HG02840 (cell line): ENCODE data around the gene FXYD3.

Experiments
- ATAC-seq: cut with Tn5 transposase; IDR thresholded peaks from one replicate; pipeline ENCODE4 v1.9.1; 2021; ENCODE audit warnings: mild to moderate bottlenecking, moderate library complexity, moderate number of reproducible peaks; ENCODE audit not compliant: unreplicated experiment, low FRiP score

The FXYD3 gene

GRCh38 chr19:35115177-35115951 lies at the start of gene FXYD3:
Gene FXYD3, plus strand, starts transcription at chr19:35115823. Its CDS starts 3,554 bp downstream, at chr19:35119377.
- no peak for ATAC-seq

DNA sequence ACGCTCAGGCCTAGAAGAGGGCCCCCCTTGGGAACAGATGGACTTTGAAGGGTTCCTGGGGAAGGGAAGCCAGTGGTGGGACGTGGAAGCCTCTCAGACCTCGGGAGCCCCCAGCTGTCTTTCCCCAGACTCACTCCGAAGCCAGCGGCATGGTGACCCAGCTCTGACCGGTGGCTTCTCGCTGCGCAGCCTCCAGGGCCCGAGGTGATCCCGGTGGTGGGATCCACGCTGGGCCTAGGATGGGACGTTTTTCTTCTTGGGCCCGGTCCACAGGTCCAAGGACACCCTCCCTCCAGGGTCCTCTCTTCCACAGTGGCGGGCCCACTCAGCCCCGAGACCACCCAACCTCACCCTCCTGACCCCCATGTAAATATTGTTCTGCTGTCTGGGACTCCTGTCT lies 49.5 kb upstream of the FXYD3 start:
- ATAC-seq = no peak

DNA sequence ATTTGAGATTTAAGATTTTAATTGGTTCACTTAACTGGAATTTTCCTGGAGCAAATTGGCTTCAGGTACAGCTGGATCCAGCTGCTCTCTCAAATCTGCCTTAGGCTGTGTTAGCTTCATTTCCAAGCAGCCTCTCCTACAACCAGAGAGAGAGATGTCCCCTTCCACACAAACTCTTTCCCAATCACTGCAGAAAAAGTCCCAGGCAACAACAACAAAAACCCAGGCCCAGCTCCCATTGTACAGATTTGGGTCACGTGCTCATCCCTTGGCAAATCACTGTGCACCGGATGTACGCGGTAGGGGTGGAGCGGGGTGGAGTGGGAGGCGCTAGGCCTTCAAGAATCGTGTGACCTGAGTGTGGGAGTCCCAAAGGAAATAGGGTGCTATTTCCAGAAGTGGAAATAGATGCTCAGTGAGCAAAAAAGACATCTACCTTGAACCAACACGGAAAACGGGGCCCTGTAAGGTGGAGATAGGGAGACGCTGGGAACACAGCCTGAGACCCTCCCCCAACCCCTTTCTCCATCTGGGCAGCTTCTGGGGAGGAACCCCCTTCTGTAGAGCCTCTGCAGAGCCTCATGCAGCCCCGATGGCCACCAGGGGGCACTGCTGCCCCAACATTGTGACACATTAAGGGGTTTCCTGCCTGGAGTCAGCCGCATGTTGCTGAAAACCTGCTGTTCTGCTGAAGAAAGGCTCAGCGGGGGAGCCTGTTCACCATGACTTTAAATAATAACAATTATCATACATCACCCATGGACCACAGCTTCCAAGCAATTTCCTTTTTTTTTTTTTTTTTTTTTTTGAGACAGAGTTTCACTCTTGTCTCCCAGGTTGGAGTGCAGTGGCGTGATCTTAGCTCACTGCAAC lies 48.7 kb upstream of the FXYD3 start:
- no peak for ATAC-seq

DNA sequence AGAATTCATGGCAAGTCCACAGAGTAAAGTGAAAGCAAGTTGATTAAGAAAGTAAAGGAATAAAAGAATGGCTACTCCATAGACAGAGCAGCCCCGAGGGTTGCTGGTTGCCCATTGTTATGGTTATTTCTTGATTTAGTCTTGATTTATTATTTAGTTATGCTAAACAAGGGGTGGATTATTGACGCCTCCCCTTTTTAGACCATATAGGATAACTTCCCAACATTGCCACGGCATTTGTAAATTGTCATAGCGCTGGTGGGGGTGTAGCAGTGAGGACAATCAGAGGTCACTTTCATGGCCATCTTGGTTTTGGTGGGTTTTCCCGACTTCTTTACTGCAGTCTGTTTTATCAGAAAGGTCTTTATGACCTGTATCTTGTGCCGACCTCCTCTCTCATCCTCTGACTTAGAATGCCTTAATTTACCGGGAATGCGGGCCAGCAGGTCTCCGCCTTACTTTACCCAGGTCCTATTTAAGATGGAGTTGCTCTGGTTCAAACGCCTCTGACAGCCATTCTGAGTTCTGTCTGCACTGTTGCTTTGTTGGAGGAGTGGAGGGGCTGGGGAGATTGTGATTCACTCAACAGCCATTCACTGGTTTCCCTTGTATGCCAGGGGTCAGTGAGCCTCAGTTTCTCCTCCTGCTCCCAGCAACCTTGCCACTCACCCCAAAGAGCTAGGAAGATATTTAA lies 46.5 kb upstream of the FXYD3 start:
- ATAC-seq = no peak

DNA sequence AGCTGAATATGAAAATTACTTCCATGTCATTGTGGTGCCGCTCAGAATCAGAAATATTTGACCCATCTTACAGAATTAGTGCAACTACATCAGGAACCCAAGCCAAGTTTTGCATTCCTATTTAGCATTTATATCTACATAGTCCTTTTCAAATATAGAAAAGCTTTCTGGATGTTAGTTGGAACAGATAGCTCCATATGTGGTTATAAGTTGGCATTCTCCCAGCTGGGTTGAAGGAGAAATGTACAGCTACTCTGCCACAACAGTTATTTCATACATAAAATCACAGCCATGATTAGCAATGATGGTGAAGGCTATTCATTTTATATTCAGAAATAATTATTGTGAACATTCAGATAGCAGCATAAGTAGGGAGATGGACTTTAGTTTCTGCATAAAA lies 45.9 kb upstream of the FXYD3 start:
- no peak for ATAC-seq

GRCh38 chr19:35070471-35070870 lies 45.2 kb upstream of the FXYD3 start:
- ATAC-seq = no peak

DNA sequence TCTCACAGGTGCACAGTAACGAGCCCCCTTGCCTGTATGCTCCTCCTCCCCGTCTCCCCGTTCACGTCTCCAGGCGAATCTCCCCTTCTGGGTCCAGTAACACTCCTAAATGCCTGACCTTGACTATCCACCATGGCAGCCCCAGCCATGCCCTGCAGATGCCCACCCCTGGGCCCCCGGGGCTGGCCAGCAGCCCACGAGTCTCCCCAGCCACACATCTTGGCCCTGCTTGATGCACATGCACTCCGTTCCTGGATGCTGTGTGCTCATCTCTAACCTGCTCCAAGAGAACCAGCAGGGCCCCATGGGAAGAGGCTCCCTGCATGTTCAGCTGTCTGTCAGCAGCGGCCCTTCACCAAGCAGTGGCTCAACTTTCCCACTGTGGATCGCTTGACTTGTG lies 42.1 kb upstream of the FXYD3 start:
- no peak for ATAC-seq

GRCh38 chr19:35073941-35074340 lies 41.7 kb upstream of the FXYD3 start:
- ATAC-seq = no peak

DNA sequence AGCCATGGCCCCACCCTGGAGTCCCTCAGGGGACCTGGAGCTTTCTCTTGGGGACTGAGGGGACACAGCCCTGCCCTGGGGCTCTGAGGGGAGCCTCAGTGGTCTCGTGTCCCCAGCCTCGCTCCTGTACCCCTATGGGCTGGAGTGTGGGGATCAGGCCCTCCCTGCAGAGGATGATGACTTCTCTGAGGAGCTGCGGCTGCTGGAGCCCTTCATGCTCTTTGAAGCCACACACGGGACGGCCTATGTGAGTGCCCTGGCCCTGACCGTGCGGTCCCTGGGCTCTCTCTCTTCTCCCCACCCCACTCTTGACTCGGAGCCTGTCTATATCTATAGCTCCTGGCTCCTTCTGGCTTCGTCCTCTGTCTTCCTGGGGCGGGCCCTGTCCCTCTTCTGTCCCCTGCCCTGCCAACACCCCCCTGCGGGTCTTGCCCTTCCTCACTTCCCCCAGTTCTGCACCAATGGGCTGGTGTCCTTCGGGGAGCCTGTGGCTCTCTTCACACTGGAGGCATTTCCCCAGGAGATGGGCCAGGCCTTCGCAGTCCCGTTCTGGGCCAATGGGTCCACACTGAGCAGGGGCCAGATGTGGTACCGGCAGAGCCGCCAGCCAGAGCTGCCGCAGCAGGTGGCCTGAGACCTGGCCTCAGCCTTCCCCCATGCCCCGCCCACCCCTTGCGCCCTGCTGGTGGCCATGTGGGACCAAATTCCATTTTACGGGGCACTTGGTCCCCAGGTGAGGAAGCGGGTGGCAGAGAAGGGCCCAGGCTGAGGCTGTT lies 41.0 kb upstream of the FXYD3 start:
- no peak for ATAC-seq

GRCh38 chr19:35075202-35076025 lies 40.2 kb upstream of the FXYD3 start:
- no peak for ATAC-seq

DNA sequence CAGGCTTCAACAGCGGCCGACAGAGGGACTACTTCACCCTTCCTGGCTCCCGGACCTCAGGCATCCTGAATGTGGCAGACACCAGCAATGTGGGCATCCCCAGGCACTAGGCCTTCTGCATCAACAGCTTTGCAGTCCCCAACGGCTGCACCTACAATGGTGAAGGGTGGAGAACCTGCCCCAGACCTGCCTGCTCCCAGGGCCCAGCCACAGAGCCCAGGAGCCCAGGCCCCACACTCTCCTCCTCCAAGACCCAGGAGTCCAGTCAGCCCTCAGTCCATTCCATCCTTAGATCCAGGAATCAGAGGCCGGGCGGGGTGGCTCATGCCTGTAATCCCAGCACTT lies 39.6 kb upstream of the FXYD3 start:
- no peak for ATAC-seq

DNA sequence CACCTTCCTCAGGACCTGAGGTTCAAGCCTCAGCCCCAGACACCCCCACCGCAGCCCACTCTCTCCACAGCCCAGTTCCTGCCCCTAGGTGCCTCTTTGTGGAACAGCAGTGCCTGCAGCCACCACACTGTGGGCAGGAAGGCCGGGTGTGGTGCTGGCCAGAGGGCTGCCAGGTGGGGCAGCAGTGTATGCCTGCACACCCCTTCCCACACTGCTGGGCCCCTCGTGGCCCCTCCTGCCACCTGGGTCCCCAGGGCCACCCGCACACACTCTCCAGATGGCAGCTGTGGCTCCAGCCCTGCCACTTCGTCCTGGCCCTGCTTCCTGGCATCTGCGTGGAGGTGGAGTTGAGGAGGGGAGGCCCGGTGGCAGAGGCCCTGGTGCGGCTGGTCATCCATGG lies 39.0 kb upstream of the FXYD3 start:
- no peak for ATAC-seq

DNA sequence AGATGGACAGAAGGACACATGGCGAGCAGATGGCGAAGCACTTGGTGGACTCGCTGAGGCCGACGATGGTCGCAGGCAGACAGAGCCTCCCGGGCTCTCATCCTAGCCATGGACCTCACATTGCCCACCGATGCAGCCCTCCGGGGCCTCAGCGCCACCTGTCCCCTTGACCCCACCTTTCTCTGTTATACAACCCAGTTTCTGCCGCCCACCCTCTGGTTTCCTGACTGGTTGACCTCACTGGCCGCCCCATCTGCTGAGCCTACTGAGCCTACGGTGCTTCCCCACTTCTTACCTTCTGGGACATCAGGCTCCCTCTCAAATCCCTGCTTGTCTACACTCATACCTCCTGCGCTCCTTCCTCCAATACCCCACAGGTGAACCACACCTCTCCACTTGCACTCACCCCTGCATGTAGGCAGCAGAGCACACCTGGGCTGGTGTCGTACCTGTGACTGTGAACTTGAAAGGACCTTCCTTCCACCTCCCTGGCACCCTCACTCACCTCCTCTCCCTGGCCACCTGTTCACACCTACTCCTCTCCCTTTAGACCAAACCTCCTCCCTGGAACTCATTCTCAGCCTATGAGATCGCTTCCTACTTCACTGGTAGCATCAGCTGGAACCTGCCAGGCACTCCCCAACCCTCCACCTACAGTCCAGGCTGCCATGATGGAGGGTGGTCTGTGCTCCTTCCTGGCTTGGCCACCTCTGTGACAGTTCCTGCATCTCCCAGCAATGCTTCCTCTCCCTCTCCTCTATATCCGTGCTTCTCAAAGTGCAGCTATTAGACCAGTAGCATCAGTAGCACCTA lies 38.0 kb upstream of the FXYD3 start:
- ATAC-seq = no peak

DNA sequence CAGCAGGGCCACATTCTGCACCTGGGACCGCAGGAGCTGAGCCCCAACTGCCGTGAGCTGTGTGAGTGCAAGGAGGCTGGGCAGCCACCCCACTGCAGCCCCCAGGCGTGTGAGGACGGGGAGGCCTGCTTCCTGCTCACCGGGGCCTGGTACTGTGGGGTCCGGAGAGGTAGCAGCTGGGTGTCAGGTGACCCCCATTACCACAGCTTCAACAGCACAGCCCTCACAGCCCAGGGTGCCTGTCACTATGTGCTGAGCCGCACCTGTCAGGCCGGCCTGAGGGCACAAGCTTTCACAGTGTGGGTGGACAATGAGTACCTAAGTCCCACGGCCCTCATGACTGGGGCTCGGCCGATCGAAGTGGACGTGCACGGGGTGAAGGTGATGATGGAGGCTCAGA lies 35.8 kb upstream of the FXYD3 start:
- ATAC-seq = no peak

DNA sequence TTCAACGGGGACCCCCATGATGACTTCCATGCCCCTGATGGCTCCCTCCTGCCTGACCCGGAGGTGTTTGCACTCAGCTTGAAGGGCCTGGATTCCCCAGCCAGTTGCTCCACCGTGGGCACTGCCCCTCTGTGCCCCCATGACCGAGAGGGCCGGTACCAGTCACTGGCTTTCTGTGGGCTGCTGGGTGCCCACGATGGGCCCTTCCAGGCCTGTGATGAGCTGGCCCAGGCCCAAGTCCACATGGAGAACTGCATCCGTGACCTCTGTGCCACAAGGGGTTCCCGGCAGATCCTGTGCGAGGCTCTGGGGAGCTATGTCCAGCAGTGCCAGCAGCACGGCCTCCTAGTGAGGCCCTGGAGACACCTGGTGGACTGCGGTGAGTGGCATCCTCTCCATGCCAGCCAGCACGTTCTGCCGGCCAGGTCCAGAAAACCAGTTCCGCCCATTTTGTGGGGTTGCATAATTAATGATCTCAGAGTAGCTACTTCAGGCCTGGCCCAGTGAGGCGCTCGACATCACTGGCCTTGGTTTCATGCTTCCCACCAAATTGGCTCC lies 34.9 kb upstream of the FXYD3 start:
- no peak for ATAC-seq

- ATAC-seq = no peak
Measured at GRCh38 chr19:35081201-35081600, 34.4 kb upstream of the FXYD3 start.

DNA sequence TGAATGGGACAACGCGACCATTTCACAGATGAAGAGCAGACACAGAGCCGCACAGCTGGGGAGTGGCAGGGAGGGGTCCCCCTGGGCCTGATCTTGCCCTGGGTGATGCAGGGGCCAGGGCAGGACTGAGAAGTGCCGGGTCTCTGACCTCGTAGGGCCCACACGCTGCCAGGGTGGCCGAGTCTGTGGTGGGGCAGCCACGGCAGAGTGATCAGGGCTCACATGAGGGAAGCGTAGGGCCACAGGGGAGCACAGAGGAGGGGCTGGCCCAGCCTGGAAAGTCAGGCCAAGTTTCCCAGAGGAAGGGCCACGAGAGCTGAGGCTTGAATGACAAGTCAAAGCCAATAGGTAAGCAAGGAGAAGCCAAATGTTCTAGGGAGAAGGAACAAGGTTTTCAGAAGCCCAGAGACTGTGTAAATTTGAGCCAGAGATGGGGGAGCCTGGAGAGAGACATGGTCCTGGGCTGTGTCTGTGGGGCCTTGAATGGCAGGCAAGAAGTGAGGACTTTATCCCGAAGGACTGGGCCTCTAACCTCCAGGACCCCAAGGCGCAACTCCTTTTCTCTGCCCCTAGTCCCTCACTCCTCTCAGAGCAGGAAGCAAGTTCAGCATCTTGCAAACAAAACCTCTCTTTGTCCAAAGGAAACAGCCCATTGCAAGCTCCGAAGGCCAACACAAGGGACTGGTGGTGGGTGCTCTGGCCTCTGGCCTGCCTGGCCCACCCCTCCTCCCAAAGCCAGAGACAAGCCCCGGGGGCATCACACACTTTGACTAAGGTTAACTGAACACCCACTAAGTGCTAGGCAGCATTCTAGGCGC lies 31.7 kb upstream of the FXYD3 start:
- ATAC-seq = no peak

DNA sequence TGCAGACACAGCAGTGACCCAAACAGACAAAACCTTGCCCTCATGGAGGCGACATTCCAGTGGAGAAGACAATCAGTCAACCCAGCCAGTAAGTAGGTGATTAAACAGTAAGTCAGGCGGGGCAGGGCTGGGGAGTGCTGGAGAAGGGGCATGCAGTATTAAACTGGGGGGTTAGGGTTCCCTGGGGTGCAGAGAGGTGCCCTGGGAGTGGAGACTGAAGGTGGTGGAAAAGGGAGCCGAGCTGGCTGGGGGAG lies 31.2 kb upstream of the FXYD3 start:
- no peak for ATAC-seq
